Right kidney (tissue), 1 donor: Measurements from ENCODE around the gene SEL1L2.

ENCODE experiments used
- DNase-seq: peaks from one replicate; pipeline ENCODE4 v3.0.0-alpha.2; 2016

SEL1L2 gene

DNA sequence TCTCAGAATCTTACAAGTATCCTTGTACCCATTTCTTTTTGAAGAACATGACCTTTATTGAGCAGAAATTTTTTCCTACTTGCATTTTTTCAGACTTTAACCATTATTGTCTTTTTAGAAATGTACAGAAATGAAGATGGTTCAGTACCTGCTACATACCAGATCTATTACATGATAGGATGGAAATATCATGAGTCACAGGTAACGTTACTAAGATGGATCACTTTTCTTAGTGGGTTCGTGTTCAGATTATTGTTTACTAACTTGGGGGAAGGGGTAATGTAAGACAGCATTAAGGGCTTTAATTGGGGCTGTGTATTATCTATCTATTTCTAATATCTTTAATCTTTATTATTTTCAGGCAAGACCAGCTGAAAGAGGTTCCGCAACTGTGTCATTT is 173.7 kb downstream of the SEL1L2 start:
- DNase-seq: no peak

DNA sequence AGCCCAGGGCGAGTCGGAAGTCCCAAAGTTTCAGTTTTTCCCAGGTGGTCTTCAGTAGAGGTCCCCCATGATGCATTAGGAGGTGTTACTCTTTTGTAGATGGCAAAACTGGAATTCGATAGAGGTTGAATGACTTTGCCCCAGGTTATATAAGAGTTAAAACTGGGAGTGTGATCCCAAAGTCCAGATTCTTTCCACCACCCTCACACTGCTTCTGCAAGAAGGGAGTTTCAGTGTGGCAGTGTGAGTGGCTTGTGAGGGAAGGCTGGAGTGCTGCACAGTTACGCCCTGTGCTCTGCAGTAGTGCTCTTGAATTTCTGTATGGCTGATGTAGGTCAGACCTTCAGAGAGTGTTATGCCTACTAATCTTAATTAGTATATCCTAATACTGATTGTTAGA is 175.7 kb downstream of the SEL1L2 start:
- no peak for DNase-seq

DNA sequence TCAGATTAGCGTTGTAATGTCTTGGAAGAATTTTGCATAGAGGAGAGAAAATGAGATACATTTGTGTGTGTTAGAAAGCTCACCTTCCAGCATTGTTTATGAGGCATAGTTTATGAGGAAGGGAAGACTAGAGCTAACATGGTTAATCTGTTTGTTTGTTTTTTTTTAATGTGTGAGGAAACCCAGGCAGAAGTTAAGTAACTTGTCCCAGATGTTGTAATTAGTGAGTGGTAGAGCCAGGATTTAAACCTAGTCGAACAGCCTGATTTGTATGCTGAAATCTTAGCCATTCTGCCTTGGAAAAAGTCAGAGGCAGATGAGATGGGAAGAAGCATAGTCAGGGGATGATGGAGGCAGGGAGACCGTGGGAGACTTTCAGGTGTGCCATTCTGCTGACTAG is 176.5 kb downstream of the SEL1L2 start:
- no peak for DNase-seq

DNA sequence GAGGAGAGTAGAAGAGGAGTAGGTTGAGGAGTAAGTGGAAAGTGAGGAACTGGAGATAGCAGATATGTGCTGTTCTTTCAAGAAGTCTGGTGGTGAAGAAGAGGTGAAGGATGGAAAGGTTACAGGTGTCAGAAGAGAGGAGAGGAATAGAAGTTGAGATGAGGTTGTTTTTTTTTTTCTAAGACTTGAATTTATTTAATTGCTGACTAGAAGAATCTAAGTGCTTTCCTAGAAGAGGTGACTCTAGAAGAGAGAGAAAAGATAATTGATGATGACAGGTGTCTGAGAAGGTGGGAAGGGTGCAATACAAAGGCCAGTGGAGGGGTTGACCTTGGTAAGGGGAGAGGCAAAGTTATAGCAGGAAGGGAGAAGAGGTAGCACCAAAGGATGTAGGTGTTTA is 180.0 kb downstream of the SEL1L2 start:
- no peak for DNase-seq

DNA sequence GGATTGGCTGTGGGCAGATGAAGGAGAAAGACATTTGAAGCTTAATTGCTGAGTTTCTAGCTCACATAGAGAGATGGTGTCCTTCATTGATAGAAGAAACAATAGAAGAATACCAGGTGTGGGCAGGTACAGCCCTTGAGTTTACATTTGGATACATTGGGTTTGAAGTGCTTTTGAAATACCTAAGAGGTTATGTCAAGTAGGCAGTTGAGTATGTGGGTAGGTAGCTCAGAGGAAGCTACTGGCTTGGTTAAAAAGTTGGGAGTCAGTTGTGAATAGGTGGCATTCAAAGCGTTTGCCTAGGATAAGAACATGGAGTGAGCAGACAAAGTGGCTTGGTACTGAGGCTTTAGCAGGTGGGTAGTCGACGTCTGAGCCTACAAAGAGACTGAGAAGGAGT is 180.6 kb downstream of the SEL1L2 start:
- DNase-seq: no peak

DNA sequence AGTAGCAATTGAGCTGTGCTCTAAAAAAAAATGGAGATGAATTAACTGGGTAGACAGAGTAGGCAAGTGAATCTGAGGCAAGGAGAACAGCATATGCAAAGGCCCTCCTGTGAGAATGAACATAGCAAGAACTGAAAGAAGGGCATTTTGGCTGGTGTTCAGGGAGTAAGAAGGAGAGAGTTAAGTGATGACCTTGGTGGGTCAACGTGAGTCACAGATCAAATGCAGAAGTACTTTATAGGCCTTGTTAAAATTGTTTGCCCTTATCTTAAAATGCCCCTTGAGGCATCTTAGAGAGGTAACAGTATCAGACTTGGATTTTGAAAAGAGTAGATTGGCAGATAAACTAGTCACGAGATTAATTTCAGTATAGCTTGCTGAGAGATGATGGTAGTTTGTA is 181.0 kb downstream of the SEL1L2 start:
- DNase-seq: no peak

DNA sequence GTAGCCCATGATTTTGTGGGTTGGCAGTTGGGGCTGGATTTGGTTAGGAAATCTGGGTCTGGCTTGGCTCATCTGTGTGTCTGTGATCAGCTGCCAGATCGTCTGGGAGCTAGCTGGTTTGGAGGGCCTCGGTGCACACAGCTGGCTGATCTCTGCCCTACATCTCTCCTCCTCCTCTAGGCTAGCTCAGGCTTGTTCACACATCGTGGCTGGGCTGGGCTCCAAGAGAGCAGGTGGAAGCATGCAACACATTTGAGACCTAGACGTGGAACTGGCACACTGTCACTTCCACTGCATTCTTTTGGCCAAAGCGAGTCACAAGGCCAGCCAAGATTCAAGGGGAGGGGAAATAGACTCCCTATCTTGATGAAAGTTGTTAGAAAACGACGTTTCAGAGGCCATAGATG is 189.7 kb downstream of the SEL1L2 start:
- DNase-seq: no peak

DNA sequence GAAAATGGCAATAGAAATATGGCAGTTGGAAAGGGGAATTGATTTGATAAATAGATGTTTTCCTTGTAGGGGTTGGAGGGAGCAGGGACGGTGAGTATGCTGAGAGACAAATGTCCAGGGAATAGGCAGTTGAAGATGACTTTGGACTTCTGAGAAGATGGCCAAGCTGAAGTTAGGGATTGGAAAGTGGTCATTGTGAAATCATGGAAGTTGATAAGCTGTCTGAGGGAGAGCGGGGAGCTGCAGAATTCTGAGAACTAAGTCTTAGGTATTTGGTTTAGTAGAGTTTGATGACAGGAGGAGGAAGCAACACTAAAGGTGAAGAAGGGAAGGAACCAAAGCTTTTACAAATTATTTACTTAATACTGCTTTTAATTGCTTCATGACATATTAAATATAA is 190.4 kb downstream of the SEL1L2 start:
- no peak for DNase-seq
